Measurements from ENCODE around the gene MEAF6. TPM values are rescaled to one million over a fixed set of nuclear protein-coding genes. Genes with fewer than 3 reads are reported as not detected.
"Not testable (repeated sequence)": the region's sequence is repeated elsewhere in the genome, so short reads cannot be mapped to it uniquely, and the experiment has no call there.

Gene MEAF6
- total RNA-seq (10 to 100 TPM; 27.2 to 35.5 (median 33.0) TPM), polyA plus RNA-seq (100 to 1,000 TPM in 1 of 3 donors, 10 to 100 TPM in 2; 33.8 to 109 (median 43.1) TPM)
- long read RNA-seq, donor 1, transcript MEAF6-206 (8 exons, 1,408 nt) = minor isoform, 12 of 39 reads
- long read RNA-seq, donor 1, transcript MEAF6-201 (7 exons, 1,525 nt) = major isoform, 19 of 39 reads
- long read RNA-seq, donor 1, partial matches to known transcripts = 1 of 39 reads
- long read RNA-seq, donor 1, other reads (novel, unspliced or antisense) = 4 of 39 reads
- long read RNA-seq, donor 2, transcript MEAF6-201 (7 exons, 1,525 nt) = major isoform, 31 of 64 reads
- long read RNA-seq, donor 2, transcript MEAF6-206 (8 exons, 1,408 nt) = minor isoform, 15 of 64 reads
- long read RNA-seq, donor 2, partial matches to known transcripts = 0 of 64 reads
- long read RNA-seq, donor 2, other reads (novel, unspliced or antisense) = 7 of 64 reads

DNA sequence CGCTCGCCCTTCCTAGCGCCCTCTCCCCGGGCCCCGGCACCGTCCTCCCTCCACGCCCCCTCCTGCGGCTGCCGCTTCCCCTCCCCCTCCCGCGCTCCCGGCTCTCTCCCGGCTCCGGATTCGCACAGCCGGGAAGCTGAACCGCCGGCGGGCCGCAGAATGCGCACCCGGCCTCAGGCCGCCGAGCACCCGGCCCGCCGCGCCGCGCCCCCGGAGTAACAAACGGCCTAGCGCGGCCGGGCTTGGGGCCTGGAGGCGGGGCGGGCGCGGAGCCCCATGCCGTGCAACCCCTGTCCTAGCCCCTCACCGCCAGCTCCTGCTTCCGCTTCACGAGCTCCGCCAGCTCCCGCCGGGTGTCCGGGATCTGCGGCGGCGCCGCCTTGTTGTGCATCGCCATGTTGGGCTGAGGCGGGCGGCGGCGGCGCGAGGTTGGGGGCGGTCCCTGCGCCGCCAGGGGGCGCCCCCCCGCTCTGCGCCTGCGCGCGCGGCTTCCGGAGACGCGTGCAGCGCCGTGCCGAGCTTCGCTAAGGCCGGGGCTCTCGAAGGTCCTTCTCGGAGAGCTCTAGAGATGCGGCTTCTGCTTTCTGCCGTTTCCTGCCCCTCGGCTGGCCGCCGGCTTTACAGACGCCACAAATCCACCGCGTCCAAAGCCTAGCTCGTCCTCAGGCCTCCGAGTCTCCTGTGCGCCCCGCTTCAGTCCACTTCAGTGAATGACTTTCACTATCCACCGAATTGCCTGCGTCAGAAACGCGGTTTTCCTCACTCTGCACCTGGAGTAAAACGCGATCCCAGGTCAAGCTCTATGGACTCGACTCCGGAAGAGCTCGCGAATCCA, at the start of gene MEAF6:
Gene MEAF6, minus strand, starts transcription at position 417 of the 835 bp plus-strand sequence. Its CDS starts 20 bp downstream, at position 397.
- WGBS, 3 donors = 1% methylated on average over 71 to 100 of the region's 100 CpGs
- Histone ChIP-seq H3K36me3 (ENCODE audit: insufficient read depth in 1 of 2, low read depth in 1 of 2) (peaks cover 0 to 35% of the 10 kb centered on the region in 2 donors), H3K27me3 (ENCODE audit: insufficient read depth in 3 of 3, low read length in 2 of 3) (no peaks in the 10 kb centered on the region), H3K9me3 (no peaks in the 10 kb centered on the region), H3K27ac (peak within 1 kb of the TSS; percentile 96), H3K4me1 (peaks cover 14% of the 10 kb centered on the region), H3K4me3 (peak within 1 kb of the TSS; percentile 91)
- ATAC-seq (peak; percentile 99 to 100 (median 99)), DNase-seq (peak; percentile 85 to 91)
- TF ChIP-seq, protein P1, sequence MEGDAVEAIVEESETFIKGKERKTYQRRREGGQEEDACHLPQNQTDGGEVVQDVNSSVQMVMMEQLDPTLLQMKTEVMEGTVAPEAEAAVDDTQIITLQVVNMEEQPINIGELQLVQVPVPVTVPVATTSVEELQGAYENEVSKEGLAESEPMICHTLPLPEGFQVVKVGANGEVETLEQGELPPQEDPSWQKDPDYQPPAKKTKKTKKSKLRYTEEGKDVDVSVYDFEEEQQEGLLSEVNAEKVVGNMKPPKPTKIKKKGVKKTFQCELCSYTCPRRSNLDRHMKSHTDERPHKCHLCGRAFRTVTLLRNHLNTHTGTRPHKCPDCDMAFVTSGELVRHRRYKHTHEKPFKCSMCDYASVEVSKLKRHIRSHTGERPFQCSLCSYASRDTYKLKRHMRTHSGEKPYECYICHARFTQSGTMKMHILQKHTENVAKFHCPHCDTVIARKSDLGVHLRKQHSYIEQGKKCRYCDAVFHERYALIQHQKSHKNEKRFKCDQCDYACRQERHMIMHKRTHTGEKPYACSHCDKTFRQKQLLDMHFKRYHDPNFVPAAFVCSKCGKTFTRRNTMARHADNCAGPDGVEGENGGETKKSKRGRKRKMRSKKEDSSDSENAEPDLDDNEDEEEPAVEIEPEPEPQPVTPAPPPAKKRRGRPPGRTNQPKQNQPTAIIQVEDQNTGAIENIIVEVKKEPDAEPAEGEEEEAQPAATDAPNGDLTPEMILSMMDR (IDR thresholded peaks at IDR 0.05) = peak; percentile 77
- intact Hi-C loops (cut with DNase I) = no loop called here

DNA sequence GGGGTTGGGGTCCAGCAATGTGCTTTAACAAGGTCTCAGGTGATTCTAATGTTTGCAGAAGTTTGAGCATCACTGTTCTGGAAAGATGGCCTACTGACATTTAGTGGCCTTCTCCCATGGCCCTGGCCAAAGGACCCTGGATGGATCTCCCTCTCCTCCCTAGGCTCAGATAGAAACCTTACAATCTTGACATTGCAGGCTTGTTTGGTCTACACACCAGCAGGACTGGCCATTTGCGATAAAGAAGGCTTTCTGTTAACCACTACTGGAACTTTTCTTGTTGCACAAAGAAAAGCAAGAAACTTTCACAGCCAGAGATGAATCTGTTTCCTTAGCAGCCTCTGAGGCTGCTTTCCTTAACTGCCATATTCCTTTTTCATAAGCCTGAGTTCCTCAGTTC, 48.4 kb upstream of the MEAF6 start:
- H3K36me3 ChIP-seq (ENCODE audit: insufficient read depth in 1 of 2, low read depth in 1 of 2) = peaks cover 9 to 50% of the 10 kb centered on the region in 2 donors
- no peaks in the 10 kb centered on the region for H3K27me3 ChIP-seq (ENCODE audit: insufficient read depth in 3 of 3, low read length in 2 of 3)
- DNase-seq = no peak
- ATAC-seq = no peak
- no peaks in the 10 kb centered on the region for H3K4me1 ChIP-seq
- no peaks in the 10 kb centered on the region for H3K9me3 ChIP-seq
- H3K4me3 ChIP-seq = no peak overlapping the region
- TF ChIP-seq, protein P1 (IDR thresholded peaks at IDR 0.05) = no peak
- intact Hi-C loops (cut with DNase I) = no loop called here
- H3K27ac ChIP-seq = no peak overlapping the region
- 82 to 100% (median 93%) methylated on average over 1 of the region's 1 CpG for WGBS, 3 donors

- H3K27me3 ChIP-seq (ENCODE audit: insufficient read depth in 3 of 3, low read length in 2 of 3) = no peaks in the 10 kb centered on the region
- intact Hi-C loops (cut with DNase I) = no loop called here
- H3K4me1 ChIP-seq = peaks cover under 1% of the 10 kb centered on the region
- no peak overlapping the region for H3K4me3 ChIP-seq
- TF ChIP-seq, protein P1 (IDR thresholded peaks at IDR 0.05) = no peak
- WGBS, 3 donors = 90 to 91% (median 90%) methylated on average over 21 of the region's 21 CpGs
- H3K36me3 ChIP-seq (ENCODE audit: insufficient read depth in 1 of 2, low read depth in 1 of 2) = peaks cover 7 to 34% of the 10 kb centered on the region in 2 donors
- ATAC-seq (no peak), DNase-seq (peak in 1 of 2 donors; percentile 18)
- H3K27ac ChIP-seq = no peak overlapping the region
- H3K9me3 ChIP-seq = no peaks in the 10 kb centered on the region
These were observed 46.9 kb upstream of the MEAF6 start for GRCh38 chr1:37561133-37562132.

GRCh38 chr1:37560401-37561132, 46.0 kb upstream of the MEAF6 start:
- Histone ChIP-seq H3K9me3 (no peaks in the 10 kb centered on the region), H3K4me1 (peaks cover 5% of the 10 kb centered on the region), H3K27ac (no peak overlapping the region), H3K4me3 (no peak overlapping the region), H3K36me3 (ENCODE audit: insufficient read depth in 1 of 2, low read depth in 1 of 2) (peaks cover 7 to 26% of the 10 kb centered on the region in 2 donors), H3K27me3 (ENCODE audit: insufficient read depth in 3 of 3, low read length in 2 of 3) (no peaks in the 10 kb centered on the region)
- intact Hi-C loops (cut with DNase I) = no loop called here
- TF ChIP-seq, protein P1 (IDR thresholded peaks at IDR 0.05) = no peak
- ATAC-seq = no peak
- WGBS, 3 donors = 36 to 38% (median 38%) methylated on average over 10 of the region's 10 CpGs
- no peak for DNase-seq

DNA sequence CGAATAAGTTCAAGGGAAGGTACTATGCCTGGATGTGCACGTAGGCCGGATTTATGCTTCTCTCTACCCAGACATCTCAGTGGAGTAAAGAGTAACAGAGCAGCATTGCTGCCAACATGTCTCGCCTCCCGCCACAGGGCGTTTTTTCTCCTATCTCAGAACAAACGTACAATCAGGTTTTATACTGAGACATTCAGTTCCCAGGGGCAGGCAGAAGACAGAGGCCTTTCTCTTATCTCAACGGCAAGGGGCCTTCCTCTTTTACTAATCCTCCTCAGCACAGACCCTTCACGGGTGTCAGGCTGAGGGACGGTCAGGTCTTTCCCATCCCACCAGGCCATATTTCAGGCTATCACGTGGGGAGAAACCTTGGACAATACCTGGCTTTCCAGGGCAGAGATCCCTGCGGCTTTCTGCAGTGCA, 45.4 kb upstream of the MEAF6 start:
- H3K27ac ChIP-seq; ATAC-seq; intact Hi-C loops (cut with DNase I); H3K4me3 ChIP-seq; DNase-seq; H3K4me1 ChIP-seq; H3K9me3 ChIP-seq; H3K27me3 ChIP-seq (ENCODE audit: insufficient read depth in 3 of 3, low read length in 2 of 3): not testable (repeated sequence)
- 48 to 52% (median 50%) methylated on average over 12 of the region's 12 CpGs for WGBS, 3 donors
- peaks cover under 1 to 20% of the 10 kb centered on the region in 2 donors for H3K36me3 ChIP-seq (ENCODE audit: insufficient read depth in 1 of 2, low read depth in 1 of 2)
